Measurements from ENCODE around the gene LRRC8C. TPM values are rescaled to one million over a fixed set of nuclear protein-coding genes. Genes with fewer than 3 reads are reported as not detected.

LRRC8C gene
- total and polyA plus RNA-seq, 4 donors = 0.75 to 14.4 (median 5.6) TPM

DNA sequence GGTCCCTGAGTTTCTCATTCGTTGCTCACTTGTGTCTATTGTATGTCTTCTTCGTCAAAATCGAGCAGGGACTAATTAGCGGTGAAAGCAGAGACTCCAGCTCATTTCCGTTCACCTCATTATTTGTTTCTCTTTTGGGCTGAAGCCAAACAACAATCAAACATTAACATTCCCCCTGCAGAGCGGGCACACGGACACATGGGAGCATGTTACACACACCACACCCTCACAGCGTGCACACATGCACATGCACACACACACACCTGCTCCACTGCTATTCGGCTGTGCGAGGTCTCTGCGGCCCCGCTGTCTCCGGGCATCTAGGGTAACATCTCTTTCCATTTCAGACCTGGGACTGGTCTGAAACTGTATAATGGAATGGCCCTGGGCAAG is 129.5 kb downstream of the LRRC8C start:
- H3K4me1 ChIP-seq (ENCODE audit: control insufficient read depth in 1 of 2, insufficient read depth in 2 of 2, low read length in 2 of 2) = no peaks in the 10 kb centered on the region
- H3K36me3 ChIP-seq (ENCODE audit: control insufficient read depth in 1 of 2, insufficient read depth in 2 of 2, low read length in 1 of 2) = no peaks in the 10 kb centered on the region
- H3K4me3 ChIP-seq (ENCODE audit: low read length in 2 of 2) = peak overlapping the region; percentile 11 to 56
- WGBS, 2 donors = 59 to 62% methylated on average over 13 of the region's 13 CpGs
- intact Hi-C loops (cut with DNase I) = loop anchor here (2.0 to 5.0 kb wide), 4 partner anchors 130 to 280 kb away; partner anchors contain the start of gene LRRC8C (in 2 of the 2)
- no peaks in the 10 kb centered on the region for H3K27me3 ChIP-seq (ENCODE audit: control insufficient read depth in 1 of 2, insufficient read depth in 2 of 2, low read length in 1 of 2)
- H3K9me3 ChIP-seq (ENCODE audit: control insufficient read depth, low read length) = no peaks in the 10 kb centered on the region
- H3K27ac ChIP-seq (ENCODE audit: low read depth in 1 of 2, low read length in 2 of 2) = no peak overlapping the region
- ATAC-seq (ENCODE audit: low FRiP score) (no peak), DNase-seq (no peak)

- 2% methylated on average over 46 to 47 of the region's 47 CpGs for WGBS, 2 donors
- H3K27ac ChIP-seq (ENCODE audit: low read depth in 1 of 2, low read length in 2 of 2) = no peak overlapping the region
- H3K36me3 ChIP-seq (ENCODE audit: control insufficient read depth in 1 of 2, insufficient read depth in 2 of 2, low read length in 1 of 2) = no peaks in the 10 kb centered on the region
- no peaks in the 10 kb centered on the region for H3K9me3 ChIP-seq (ENCODE audit: control insufficient read depth, low read length)
- DNase-seq (peak; percentile 91 to 95), ATAC-seq (ENCODE audit: low FRiP score) (peak; percentile 98)
- H3K27me3 ChIP-seq (ENCODE audit: control insufficient read depth in 1 of 2, insufficient read depth in 2 of 2, low read length in 1 of 2) = no peaks in the 10 kb centered on the region
- peak overlapping the region; percentile 11 to 56 for H3K4me3 ChIP-seq (ENCODE audit: low read length in 2 of 2)
- H3K4me1 ChIP-seq (ENCODE audit: control insufficient read depth in 1 of 2, insufficient read depth in 2 of 2, low read length in 2 of 2) = no peaks in the 10 kb centered on the region
- intact Hi-C loops (cut with DNase I) = loop anchor here (2.0 to 5.0 kb wide), 4 partner anchors 130 to 281 kb away; partner anchors contain the start of gene LRRC8C (in 2 of the 2)
Measured at GRCh38 chr1:89762779-89763648, 130.1 kb downstream of the LRRC8C start.

DNA sequence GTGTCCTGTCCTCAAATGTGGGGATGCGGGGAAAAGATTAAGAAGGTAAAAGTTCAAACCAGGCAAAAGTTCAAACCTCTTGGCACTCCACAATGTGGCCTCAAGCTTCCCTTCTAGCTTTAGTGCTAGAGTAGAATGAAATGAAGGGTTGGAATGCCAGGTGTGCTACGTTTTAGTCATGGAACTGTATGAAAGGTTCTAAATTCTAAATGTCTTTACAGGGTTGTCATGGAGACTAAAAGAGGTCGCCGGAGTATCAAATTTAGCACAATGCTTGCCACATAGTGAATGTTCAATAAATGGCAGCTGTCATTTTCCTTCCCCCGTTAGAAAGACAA is 130.7 kb downstream of the LRRC8C start:
- Histone ChIP-seq H3K9me3 (ENCODE audit: control insufficient read depth, low read length) (no peaks in the 10 kb centered on the region), H3K36me3 (ENCODE audit: control insufficient read depth in 1 of 2, insufficient read depth in 2 of 2, low read length in 1 of 2) (no peaks in the 10 kb centered on the region), H3K4me3 (ENCODE audit: low read length in 2 of 2) (peak overlapping the region in 1 of 2 donors; percentile 11), H3K4me1 (ENCODE audit: control insufficient read depth in 1 of 2, insufficient read depth in 2 of 2, low read length in 2 of 2) (no peaks in the 10 kb centered on the region), H3K27ac (ENCODE audit: low read depth in 1 of 2, low read length in 2 of 2) (no peak overlapping the region), H3K27me3 (ENCODE audit: control insufficient read depth in 1 of 2, insufficient read depth in 2 of 2, low read length in 1 of 2) (no peaks in the 10 kb centered on the region)
- intact Hi-C loops (cut with DNase I) = loop anchor here (2.0 to 5.0 kb wide), 4 partner anchors 131 to 281 kb away; partner anchors contain the start of gene LRRC8C (in 2 of the 2)
- DNase-seq = no peak
- 56 to 61% methylated on average over 5 of the region's 5 CpGs for WGBS, 2 donors
- ATAC-seq (ENCODE audit: low FRiP score) = no peak

DNA sequence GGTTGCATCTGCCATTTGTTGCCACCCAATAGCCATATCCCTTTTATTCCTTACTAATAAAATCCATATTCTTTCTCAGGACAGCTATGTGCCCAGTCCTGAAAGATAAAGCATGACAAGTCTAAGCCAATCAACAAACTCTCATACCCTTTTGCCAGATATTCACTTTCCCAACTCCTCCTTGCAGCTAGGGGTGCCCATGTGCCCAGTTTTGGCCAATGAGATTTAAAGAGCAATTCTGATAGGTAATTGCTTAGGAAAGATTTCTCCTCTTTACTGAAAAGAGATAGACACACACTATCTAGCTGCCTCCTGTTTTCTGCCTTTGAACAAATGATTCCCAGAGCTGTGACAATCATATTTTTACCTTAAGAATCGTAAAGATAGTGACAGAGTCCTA is 132.9 kb downstream of the LRRC8C start:
- Histone ChIP-seq H3K4me1 (ENCODE audit: control insufficient read depth in 1 of 2, insufficient read depth in 2 of 2, low read length in 2 of 2) (no peaks in the 10 kb centered on the region), H3K4me3 (ENCODE audit: low read length in 2 of 2) (no peak overlapping the region), H3K27me3 (ENCODE audit: control insufficient read depth in 1 of 2, insufficient read depth in 2 of 2, low read length in 1 of 2) (peaks cover 0 to 2% of the 10 kb centered on the region in 2 donors), H3K9me3 (ENCODE audit: control insufficient read depth, low read length) (no peaks in the 10 kb centered on the region), H3K27ac (ENCODE audit: low read depth in 1 of 2, low read length in 2 of 2) (no peak overlapping the region), H3K36me3 (ENCODE audit: control insufficient read depth in 1 of 2, insufficient read depth in 2 of 2, low read length in 1 of 2) (no peaks in the 10 kb centered on the region)
- intact Hi-C loops (cut with DNase I) = no loop called here
- ATAC-seq (ENCODE audit: low FRiP score) = no peak
- WGBS, 2 donors = 38 to 80% methylated on average over 1 of the region's 1 CpG
- no peak for DNase-seq

DNA sequence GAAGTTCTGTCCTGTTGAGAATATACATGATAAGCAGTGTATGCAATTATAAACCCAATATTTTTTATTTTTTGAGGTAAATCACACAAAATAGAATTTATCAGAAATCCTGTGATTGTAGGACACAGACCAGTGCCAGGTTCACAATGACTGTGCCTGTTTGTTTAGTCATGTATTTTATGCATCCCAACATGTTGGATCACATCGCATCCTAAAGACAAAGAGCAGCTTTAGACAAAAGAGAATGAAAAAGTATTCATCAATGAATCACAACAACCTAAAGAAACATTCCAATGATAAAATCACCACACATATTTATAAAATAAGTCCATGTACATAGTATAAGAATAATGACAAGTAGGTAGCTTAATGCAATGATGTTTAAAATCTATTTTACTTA is 134.7 kb downstream of the LRRC8C start:
- WGBS, 2 donors = 85 to 93% methylated on average over 1 of the region's 1 CpG
- no peak for DNase-seq
- no peaks in the 10 kb centered on the region for H3K4me1 ChIP-seq (ENCODE audit: control insufficient read depth in 1 of 2, insufficient read depth in 2 of 2, low read length in 2 of 2)
- no peak for ATAC-seq (ENCODE audit: low FRiP score)
- peaks cover 0 to 2% of the 10 kb centered on the region in 2 donors for H3K27me3 ChIP-seq (ENCODE audit: control insufficient read depth in 1 of 2, insufficient read depth in 2 of 2, low read length in 1 of 2)
- H3K4me3 ChIP-seq (ENCODE audit: low read length in 2 of 2) = no peak overlapping the region
- no peaks in the 10 kb centered on the region for H3K9me3 ChIP-seq (ENCODE audit: control insufficient read depth, low read length)
- intact Hi-C loops (cut with DNase I) = no loop called here
- no peaks in the 10 kb centered on the region for H3K36me3 ChIP-seq (ENCODE audit: control insufficient read depth in 1 of 2, insufficient read depth in 2 of 2, low read length in 1 of 2)
- H3K27ac ChIP-seq (ENCODE audit: low read depth in 1 of 2, low read length in 2 of 2) = no peak overlapping the region

Other genes starting within 250 kb of the LRRC8C start
- gene LRRC8B, start 108.3 kb upstream of the LRRC8C start, total RNA-seq = 1 to 10 TPM; 4.4 to 5.9 TPM
- gene LRRC8B, start 108.3 kb upstream of the LRRC8C start, polyA plus RNA-seq = under 1 TPM; 0.72 to 0.88 TPM
- gene LRRC8D, start 187.9 kb downstream of the LRRC8C start, total RNA-seq = 10 to 100 TPM in 1 of 2 donors, 1 to 10 TPM in 1; 4.8 to 10.3 TPM
- gene LRRC8D, start 187.9 kb downstream of the LRRC8C start, polyA plus RNA-seq = 1 to 10 TPM in 1 of 2 donors, under 1 TPM in 1; 0.38 to 3.3 TPM

All from aorta (tissue), 5 donors.